Erythroblast (primary cell): ENCODE results near the gene SAXO2.

Source experiments
- GATA1 ChIP-seq: IDR thresholded peaks from 2 replicates; pipeline ENCODE4 v1.6.1; 2011; ENCODE audit warnings: low read depth, mild to moderate bottlenecking, control low read depth, low read length, moderate library complexity
- POLR2A ChIP-seq: IDR thresholded peaks from 2 replicates; pipeline ENCODE4 v1.6.1; 2011; ENCODE audit warnings: mild to moderate bottlenecking, low read length

GRCh38 chr15:82314769-82315518 lies 52.3 kb downstream of the SAXO2 start:
- TF ChIP-seq POLR2A, result no peak
- no peak for TF ChIP-seq GATA1
